ENCODE measurements around the gene CASKIN2.

Gene CASKIN2

GRCh38 chr17:75515496-75516254 is at the start of gene CASKIN2:
Gene CASKIN2 (minus strand): TSS chr17:75515537. CDS start chr17:75513804, 1,733 bp downstream.
- TF ChIP-seq CTCF (IDR thresholded peaks at IDR 0.05; ENCODE audit: insufficient read depth, low read length, missing control alignments) = peak; percentile 100
- CTCF ChIA-PET = interaction anchor here (0.6 to 3.1 kb wide), 24 partner anchors 10 to 481 kb away, joined by 3 to 57 read pairs (median 3); partner anchors contain the start of genes LLGL2 and TMEM94
- H3K4me3 ChIP-seq (ENCODE audit: low read depth, low read length) = peak within 1 kb of the TSS; percentile 80
- POLR2A ChIA-PET = interaction anchor here (0.6 to 2.2 kb wide), 7 partner anchors 10 to 516 kb away, joined by 3 to 9 read pairs (median 5); partner anchors contain the start of genes LLGL2, RECQL5, SAP30BP and TMEM94
- peak; percentile 10 for DNase-seq (ENCODE audit: low read depth, low spot score)

GRCh38 chr17:75565066-75565465 is 49.7 kb upstream of the CASKIN2 start:
- DNase-seq (ENCODE audit: low read depth, low spot score) = no peak
- TF ChIP-seq CTCF (IDR thresholded peaks at IDR 0.05; ENCODE audit: insufficient read depth, low read length, missing control alignments) = no peak
- no peak overlapping the region for H3K4me3 ChIP-seq (ENCODE audit: low read depth, low read length)
- ChIA-PET POLR2A (interaction anchor here (0.6 kb wide), 1 partner anchor 69 kb away, joined by 3 read pairs; no protein-coding TSS in a partner anchor), CTCF (interaction anchor here (1.1 to 1.4 kb wide), 3 partner anchors 13 to 41 kb away, joined by 3 to 4 read pairs (median 3); no protein-coding TSS in a partner anchor)

- CTCF ChIA-PET = no interaction called here
- POLR2A ChIA-PET = no interaction called here
These were observed 48.9 kb upstream of the CASKIN2 start for GRCh38 chr17:75564195-75564594.

GRCh38 chr17:75563063-75563758 is 47.9 kb upstream of the CASKIN2 start:
- ChIA-PET CTCF (interaction anchor here (1.2 kb wide), 1 partner anchor 10 kb away, joined by 3 read pairs; no protein-coding TSS in a partner anchor), POLR2A (no interaction called here)

More at GRCh38 chr17:75564195-75564594, 48.9 kb upstream of the CASKIN2 start:
- no peak for TF ChIP-seq CTCF (IDR thresholded peaks at IDR 0.05; ENCODE audit: insufficient read depth, low read length, missing control alignments)
- no peak overlapping the region for H3K4me3 ChIP-seq (ENCODE audit: low read depth, low read length)
- DNase-seq (ENCODE audit: low read depth, low spot score) = no peak

GRCh38 chr17:75561927-75562603 is 46.7 kb upstream of the CASKIN2 start:
- DNase-seq (ENCODE audit: low read depth, low spot score) = no peak
- CTCF ChIA-PET = interaction anchor here (1.2 kb wide), 1 partner anchor 9 kb away, joined by 3 read pairs; no protein-coding TSS in a partner anchor
- no peak for TF ChIP-seq CTCF (IDR thresholded peaks at IDR 0.05; ENCODE audit: insufficient read depth, low read length, missing control alignments)
- H3K4me3 ChIP-seq (ENCODE audit: low read depth, low read length) = no peak overlapping the region
- POLR2A ChIA-PET = no interaction called here

More at GRCh38 chr17:75563063-75563758, 47.9 kb upstream of the CASKIN2 start:
- no peak for DNase-seq (ENCODE audit: low read depth, low spot score)
- no peak for TF ChIP-seq CTCF (IDR thresholded peaks at IDR 0.05; ENCODE audit: insufficient read depth, low read length, missing control alignments)
- no peak overlapping the region for H3K4me3 ChIP-seq (ENCODE audit: low read depth, low read length)
